Smooth muscle cell of the pulmonary artery (primary cell): ENCODE measurements around the gene PDCD1LG2. TPM values are rescaled to one million over a fixed set of nuclear protein-coding genes. Genes with fewer than 3 reads are reported as not detected.

ENCODE experiments used
- total RNA-seq: library from RNA; depleted of rRNA; stranded (reverse); fragments of >200 nt; gene quantifications from 2 replicates; pipeline ENCODE4 v1.2.3, GENCODE V29; 2014

Gene PDCD1LG2
- 9.1 and 22.8 TPM in 2 replicates for total RNA-seq

DNA sequence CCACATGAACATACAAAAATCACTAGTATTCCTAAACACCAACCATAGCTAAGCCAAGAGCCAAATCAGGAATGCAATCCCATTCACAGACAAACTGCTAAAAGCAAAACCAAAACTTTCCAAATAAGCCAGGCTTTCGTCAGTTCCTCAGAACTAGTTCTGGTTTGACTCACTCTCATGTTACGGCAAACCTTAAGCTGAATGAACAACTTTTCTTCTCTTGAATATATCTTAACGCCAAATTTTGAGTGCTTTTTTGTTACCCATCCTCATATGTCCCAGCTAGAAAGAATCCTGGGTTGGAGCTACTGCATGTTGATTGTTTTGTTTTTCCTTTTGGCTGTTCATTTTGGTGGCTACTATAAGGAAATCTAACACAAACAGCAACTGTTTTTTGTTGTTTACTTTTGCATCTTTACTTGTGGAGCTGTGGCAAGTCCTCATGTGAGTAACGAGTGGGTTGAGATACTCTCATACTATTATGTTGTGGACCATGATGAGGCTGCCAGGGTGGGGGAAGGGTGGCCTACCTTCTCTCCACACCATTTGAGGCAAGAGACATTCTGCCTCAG is at the start of gene PDCD1LG2:
TSS of gene PDCD1LG2 (plus strand) at position 172 of the 572 bp plus-strand sequence. CDS start 12,016 bp downstream, outside the sequence.

Other genes starting within 250 kb of the PDCD1LG2 start
- not detected in 2 replicates for gene RLN2, start 205.8 kb upstream of the PDCD1LG2 start, total RNA-seq
- 0.07 TPM in 1 of 2 replicates, not detected in the other for gene RLN1, start 170.7 kb upstream of the PDCD1LG2 start, total RNA-seq
- 8.3 and 9.5 TPM in 2 replicates for gene PLGRKT, start 72.6 kb upstream of the PDCD1LG2 start, total RNA-seq
- gene CD274, start 60.0 kb upstream of the PDCD1LG2 start, total RNA-seq = 4.8 and 8.8 TPM in 2 replicates
- gene RIC1, start 118.6 kb downstream of the PDCD1LG2 start, total RNA-seq = 40.3 and 46.9 TPM in 2 replicates